Activated CD4-positive, alpha-beta T cell treated with anti-CD3 and anti-CD28 coated beads, Interleukin-10, Interleukin-2, amounts not matched to agents 100 ng/mL and 50 ng/mL, durations not matched to agents 16 hours and 8 hours (primary cell): Measurements from ENCODE around the gene INPP5E.

ENCODE experiments used
- DNase-seq: peaks from one replicate; pipeline ENCODE4 v3.0.0-alpha.2; 2020

INPP5E gene

GRCh38 chr9:136439481-136440408 is at the start of gene INPP5E:
Gene INPP5E, minus strand, starts transcription at chr9:136439845. Its CDS starts 426 bp downstream, at chr9:136439419.
- DNase-seq = peak; percentile 87

DNA sequence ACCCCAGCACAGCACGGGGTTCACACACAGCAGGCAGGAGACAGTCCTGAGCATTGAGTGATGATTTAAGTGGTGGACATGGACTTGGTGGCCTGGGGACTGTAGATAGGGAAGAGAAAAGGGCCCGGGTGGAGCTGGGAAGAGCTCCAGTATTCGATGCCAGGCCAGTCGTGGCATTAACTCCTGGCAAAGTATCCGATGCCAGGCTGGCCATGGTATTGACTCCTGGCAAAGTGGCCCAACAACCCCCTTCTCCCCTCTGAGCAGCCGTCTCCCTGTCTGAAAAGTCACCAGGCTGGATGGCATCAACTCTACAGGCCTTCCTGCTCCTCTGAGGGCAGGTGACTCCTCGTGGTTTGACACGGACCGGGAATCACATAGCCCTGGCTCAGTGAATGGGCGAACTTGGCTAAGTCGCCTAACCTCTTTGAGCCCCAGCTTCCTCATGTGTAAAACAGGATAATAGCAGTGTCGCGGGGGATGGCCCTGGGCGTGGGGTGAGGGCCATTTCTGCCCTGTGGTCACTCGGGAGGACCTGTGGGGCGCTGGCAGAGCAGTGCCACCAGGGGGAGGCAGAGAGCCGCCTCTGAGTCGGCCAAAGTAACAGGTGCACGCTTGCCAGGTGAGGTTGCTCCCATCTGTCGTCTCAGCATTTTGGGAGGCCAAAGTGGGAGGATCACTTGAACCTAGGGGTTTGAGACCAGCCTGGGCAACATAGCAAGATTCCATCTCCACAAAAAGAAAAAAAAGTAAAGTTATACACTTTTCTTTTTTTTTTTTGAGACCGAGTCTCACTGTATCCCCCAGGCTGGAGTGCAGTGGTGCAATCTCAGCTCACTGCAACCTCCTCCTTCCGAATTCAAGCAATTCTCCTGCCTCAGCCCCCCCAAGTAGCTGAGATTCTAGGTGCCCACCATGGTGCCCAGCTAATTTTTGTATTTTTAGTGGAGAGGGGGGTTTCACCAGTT is 48.9 kb upstream of the INPP5E start:
- DNase-seq = peak; percentile 71

- no peak for DNase-seq
These were observed 48.0 kb upstream of the INPP5E start for GRCh38 chr9:136487672-136488071.

- DNase-seq = no peak
These were observed 47.4 kb upstream of the INPP5E start for GRCh38 chr9:136486823-136487620.

- no peak for DNase-seq
These were observed 46.5 kb upstream of the INPP5E start for GRCh38 chr9:136486131-136486530.

GRCh38 chr9:136485049-136486045 is 45.7 kb upstream of the INPP5E start:
- DNase-seq = peak; percentile 84

DNA sequence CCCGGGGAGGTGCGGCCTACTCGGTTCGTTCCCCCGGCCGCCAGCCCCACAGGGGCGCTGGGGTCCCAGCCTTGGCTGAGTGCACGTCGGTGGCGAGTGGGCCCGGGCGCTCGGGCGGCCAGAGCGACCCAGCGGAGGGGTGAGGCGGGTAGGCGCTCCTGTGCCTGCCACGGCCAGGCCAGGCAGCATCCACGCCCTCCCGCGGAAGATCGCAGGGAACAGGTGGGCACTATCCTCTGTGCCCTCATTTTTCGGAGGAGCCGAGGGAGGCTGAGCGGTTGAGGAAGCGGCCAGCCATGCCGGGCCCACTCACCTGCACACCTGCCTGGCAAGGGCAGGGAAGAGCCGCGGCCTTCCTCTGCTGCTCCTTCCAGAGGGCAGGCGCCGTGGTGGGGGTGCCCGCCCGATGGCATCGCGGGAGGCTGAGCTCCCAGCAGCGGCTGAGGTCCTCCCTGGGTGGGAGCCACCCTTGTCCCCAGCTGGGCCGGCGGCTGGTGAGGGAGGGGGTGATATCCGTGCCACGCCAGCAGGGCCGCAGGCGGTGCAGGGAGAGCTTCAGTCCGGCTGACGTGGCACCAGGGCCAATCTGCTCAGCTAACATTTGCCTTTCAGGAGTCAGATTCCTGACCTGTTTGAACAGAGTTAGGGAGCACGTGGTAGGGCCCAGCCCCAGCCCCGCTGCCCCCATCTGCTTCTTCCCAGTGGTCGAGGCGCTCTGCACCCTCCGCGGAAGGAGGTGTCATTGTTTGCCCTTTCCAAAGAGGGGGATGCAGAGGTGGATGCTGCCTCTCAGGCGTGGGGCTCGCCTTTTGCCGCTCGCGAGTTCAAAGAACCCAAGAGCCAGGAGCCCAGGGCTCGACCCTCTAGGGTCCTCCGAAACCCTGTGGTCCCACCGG is 44.8 kb upstream of the INPP5E start:
- DNase-seq = no peak

GRCh38 chr9:136483589-136484152 is 44.0 kb upstream of the INPP5E start:
- peak; percentile 97 for DNase-seq

- peak; percentile 99 for DNase-seq
These were observed 43.3 kb upstream of the INPP5E start, which contains the start of gene SEC16A for GRCh38 chr9:136482793-136483588. Gene SEC16A, minus strand, starts transcription at chr9:136483040. Its CDS starts 5,425 bp downstream, at chr9:136477615.

GRCh38 chr9:136482046-136482792 is 42.6 kb upstream of the INPP5E start:
- DNase-seq = peak; percentile 44

GRCh38 chr9:136481558-136481957 is 41.9 kb upstream of the INPP5E start:
- no peak for DNase-seq

- no peak for DNase-seq
These were observed 36.9 kb upstream of the INPP5E start for GRCh38 chr9:136476369-136477150.

- DNase-seq = no peak
These were observed 35.6 kb upstream of the INPP5E start for GRCh38 chr9:136474974-136475865.

GRCh38 chr9:136474021-136474640 is 34.5 kb upstream of the INPP5E start:
- no peak for DNase-seq

DNA sequence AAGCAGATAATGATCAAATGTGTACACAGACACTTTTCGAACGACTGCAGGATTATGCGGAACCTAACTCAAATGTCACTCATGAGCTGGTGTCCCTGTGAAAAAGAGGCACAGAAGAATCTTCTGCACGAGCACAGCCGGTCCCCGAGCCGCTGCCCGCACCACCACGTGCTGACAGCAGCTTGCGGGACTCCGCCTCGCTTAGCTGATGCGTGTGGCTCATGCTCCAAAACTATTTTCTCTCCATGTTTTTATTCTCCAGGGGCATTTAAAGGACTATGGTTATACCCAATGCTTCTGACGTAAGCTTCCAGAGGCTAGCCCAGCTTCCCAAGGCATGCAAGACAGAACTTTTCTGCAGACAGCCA is 33.7 kb upstream of the INPP5E start:
- no peak for DNase-seq
